Neutrophil (primary cell): ENCODE measurements around the gene ZNF385A.

Experiments
- H3K27ac ChIP-seq: fragments of 200-600 bp; sonication (generic); 2 replicates; pipeline ENCODE4 v1.5.1; 2016; ENCODE audit warnings: mild to moderate bottlenecking, moderate library complexity
- H3K27me3 ChIP-seq: fragments of 200-600 bp; sonication (generic); 2 replicates; pipeline ENCODE4 v1.6.0; 2016; ENCODE audit warnings: mild to moderate bottlenecking
- H3K36me3 ChIP-seq: fragments of 200-600 bp; sonication (generic); 2 replicates; pipeline ENCODE4 v1.5.1; 2017
- H3K4me1 ChIP-seq, 2 experiments: fragments of 200-600 bp in 1 of 2; sonication (generic) in 1 of 2; 1 replicate in 1 of 2; 2 replicates in 1 of 2; pipeline versions ENCODE4 v1.5.1 to v1.6.1; 2013 to 2016; ENCODE audit warnings: low read depth in 1 of 2, low read length in 1 of 2, mild to moderate bottlenecking in 1 of 2, moderate library complexity in 1 of 2; ENCODE audit not compliant: control insufficient read depth in 1 of 2, insufficient read depth in 1 of 2
- H3K4me3 ChIP-seq, 2 experiments: fragments of 200-600 bp in 1 of 2; sonication (generic) in 1 of 2; 1 replicate in 1 of 2; 2 replicates in 1 of 2; pipeline ENCODE4 v1.5.1; 2013 to 2016; ENCODE audit warnings: low read depth in 1 of 2, low read length in 1 of 2, mild to moderate bottlenecking in 1 of 2, moderate library complexity in 1 of 2
- H3K9me3 ChIP-seq: fragments of 200-600 bp; sonication (generic); 2 replicates; pipeline ENCODE4 v1.5.1; 2016
- CTCF ChIP-seq: fragments of 200-600 bp; sonication (generic); IDR thresholded peaks from 2 replicates; pipeline ENCODE4 v1.5.1; 2016; ENCODE audit warnings: antibody characterized with exemption

ZNF385A gene

DNA sequence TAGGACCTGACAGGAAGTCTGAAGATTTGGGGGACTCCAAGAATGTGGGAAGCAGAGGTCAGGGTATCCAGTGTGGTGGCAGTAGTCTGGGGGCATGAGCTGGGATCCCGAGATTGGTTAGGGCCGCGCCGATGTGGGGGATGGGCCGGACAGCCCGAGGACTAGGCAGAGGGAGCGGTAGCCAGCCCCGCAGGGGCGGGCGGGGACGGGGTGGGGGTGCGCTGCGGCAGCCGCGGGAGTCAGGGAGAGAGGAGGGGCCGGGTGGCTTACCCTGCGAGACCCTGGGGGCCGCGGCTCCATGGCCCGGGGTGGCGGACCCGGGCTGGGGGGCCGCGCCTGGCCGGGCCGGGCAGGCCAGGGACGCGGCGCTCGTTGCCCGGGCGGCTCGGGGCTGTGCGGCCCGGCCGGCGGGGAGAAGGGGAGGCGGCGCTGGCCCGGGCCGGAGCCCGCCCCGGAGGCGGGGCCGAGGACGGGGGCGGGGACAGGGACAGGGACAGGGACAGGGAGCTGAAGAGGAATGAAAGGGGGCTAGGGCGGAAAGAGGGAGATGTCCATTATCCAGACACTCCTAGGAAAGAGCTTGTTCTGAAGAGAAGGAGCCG lies 5.6 kb downstream of the ZNF385A start:
- H3K4me3 ChIP-seq = peak overlapping the region in 1 of 2 experiments; percentile 28
- no peaks in the 10 kb centered on the region for H3K9me3 ChIP-seq
- no peak for TF ChIP-seq CTCF
- no peak overlapping the region for H3K27ac ChIP-seq
- H3K36me3 ChIP-seq = no peaks in the 10 kb centered on the region
- no peaks in the 10 kb centered on the region for H3K27me3 ChIP-seq
- peaks cover 16 to 17% of the 10 kb centered on the region in 2 experiments for H3K4me1 ChIP-seq

- H3K9me3 ChIP-seq = no peaks in the 10 kb centered on the region
- TF ChIP-seq CTCF = no peak
- H3K27ac ChIP-seq = no peak overlapping the region
- no peaks in the 10 kb centered on the region for H3K36me3 ChIP-seq
- no peak overlapping the region for H3K4me3 ChIP-seq
- H3K4me1 ChIP-seq = peaks cover 9 to 10% of the 10 kb centered on the region in 2 experiments
- no peaks in the 10 kb centered on the region for H3K27me3 ChIP-seq
These were observed 6.6 kb downstream of the ZNF385A start for GRCh38 chr12:54377797-54378515.

- Histone ChIP-seq H3K4me3 (no peak overlapping the region), H3K4me1 (peaks cover 13 to 14% of the 10 kb centered on the region in 2 experiments), H3K27me3 (no peaks in the 10 kb centered on the region), H3K36me3 (no peaks in the 10 kb centered on the region), H3K27ac (no peak overlapping the region), H3K9me3 (no peaks in the 10 kb centered on the region)
- no peak for TF ChIP-seq CTCF
These were observed 7.5 kb downstream of the ZNF385A start for GRCh38 chr12:54377007-54377406.

DNA sequence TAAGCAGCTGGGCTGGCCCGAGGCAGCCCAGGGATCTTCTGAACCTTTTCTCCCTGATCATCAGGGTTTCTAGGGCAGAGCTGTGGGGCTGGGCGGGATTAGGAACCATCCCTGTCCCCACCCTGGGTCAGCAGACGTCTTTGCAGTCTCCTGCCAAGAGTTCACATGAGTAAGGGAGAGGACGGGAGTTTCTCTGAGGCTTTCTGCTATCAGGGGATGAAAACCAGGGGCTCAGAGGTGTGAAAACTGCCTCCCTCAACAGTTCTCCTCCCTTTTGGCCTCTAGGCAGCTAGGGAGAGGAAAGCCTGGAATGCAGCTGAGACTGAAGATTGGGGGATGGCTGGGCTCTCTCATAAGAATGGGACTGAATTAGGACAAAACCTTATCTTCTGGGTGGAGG lies 7.9 kb downstream of the ZNF385A start:
- no peaks in the 10 kb centered on the region for H3K27me3 ChIP-seq
- no peaks in the 10 kb centered on the region for H3K9me3 ChIP-seq
- H3K27ac ChIP-seq = no peak overlapping the region
- no peak for TF ChIP-seq CTCF
- no peaks in the 10 kb centered on the region for H3K36me3 ChIP-seq
- no peak overlapping the region for H3K4me3 ChIP-seq
- peaks cover 17 to 18% of the 10 kb centered on the region in 2 experiments for H3K4me1 ChIP-seq

GRCh38 chr12:54375259-54375579 lies 9.3 kb downstream of the ZNF385A start:
- peaks cover 19 to 28% of the 10 kb centered on the region in 2 experiments for H3K4me1 ChIP-seq
- no peak overlapping the region for H3K27ac ChIP-seq
- no peaks in the 10 kb centered on the region for H3K9me3 ChIP-seq
- H3K36me3 ChIP-seq = no peaks in the 10 kb centered on the region
- no peaks in the 10 kb centered on the region for H3K27me3 ChIP-seq
- TF ChIP-seq CTCF = no peak
- no peak overlapping the region for H3K4me3 ChIP-seq
